Liver (tissue), 3 donors: Measurements from ENCODE around the gene ASPSCR1.

Experiments
- EGR1 ChIP-seq, 2 donors: IDR thresholded peaks; 2 replicates each; pipeline ENCODE4 v1.6.1; 2016 to 2018; ENCODE audit warnings: antibody characterized with exemption in 2 of 2, low read depth in 2 of 2
- RAD21 ChIP-seq, 2 donors: IDR thresholded peaks; 2 replicates each; pipeline ENCODE4 v1.6.1; 2016; ENCODE audit warnings: antibody characterized with exemption in 2 of 2, mild to moderate bottlenecking in 2 of 2
- SP1 ChIP-seq: IDR thresholded peaks from 2 replicates; pipeline ENCODE4 v1.6.1; 2018; ENCODE audit warnings: antibody characterized with exemption, mild to moderate bottlenecking
- TF ChIP-seq, protein P1 (sequence below): fragments of 150-350 bp; IDR thresholded peaks from 2 replicates; pipeline ENCODE4 v1.5.1; 2017; ENCODE audit warnings: improper control_type of control experiment, low read depth, low read length; ENCODE audit not compliant: missing input control
- TF ChIP-seq, protein P2 (sequence below): IDR thresholded peaks from 2 replicates; pipeline ENCODE4 v1.6.1; 2016; ENCODE audit warnings: antibody characterized with exemption
- TF ChIP-seq, protein P3 (sequence below): IDR thresholded peaks from 2 replicates; pipeline ENCODE4 v1.6.1; 2016; ENCODE audit warnings: antibody characterized with exemption, mild to moderate bottlenecking
- donor health status: healthy.
- donor health status: healthy.

DNA sequence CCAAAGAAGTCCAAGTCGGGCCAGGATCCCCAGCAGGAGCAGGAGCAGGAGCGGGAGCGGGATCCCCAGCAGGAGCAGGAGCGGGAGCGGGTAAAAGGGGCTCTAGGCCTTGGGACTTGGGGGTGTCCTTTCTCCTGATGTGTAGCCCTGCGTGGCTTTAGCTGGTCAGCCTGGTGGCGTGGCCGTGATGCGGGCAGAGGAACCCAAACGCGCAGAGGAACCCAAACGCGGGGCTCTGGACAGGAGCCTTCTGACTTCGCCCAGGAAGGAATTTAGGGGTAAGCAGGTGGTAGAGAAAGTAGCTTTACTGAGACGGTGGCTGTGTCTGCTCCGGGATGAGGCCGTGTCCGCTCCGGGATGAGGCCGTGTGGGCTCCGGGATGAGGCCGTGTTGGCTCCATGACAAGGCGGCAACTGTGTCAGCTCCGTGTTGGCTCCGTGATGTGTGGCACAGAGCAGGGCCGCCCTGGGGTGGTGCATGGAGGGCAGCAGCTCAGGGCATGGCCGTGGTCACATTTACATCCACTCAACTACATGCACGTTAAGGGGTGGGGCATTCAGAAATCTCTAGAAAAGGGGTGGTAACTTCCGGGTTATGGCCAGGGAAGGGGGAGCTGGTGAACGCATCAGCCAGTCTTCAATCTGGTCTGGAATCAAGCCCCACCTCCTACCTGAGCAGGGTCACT lies 19.5 kb downstream of the ASPSCR1 start:
- TF ChIP-seq, protein P1, sequence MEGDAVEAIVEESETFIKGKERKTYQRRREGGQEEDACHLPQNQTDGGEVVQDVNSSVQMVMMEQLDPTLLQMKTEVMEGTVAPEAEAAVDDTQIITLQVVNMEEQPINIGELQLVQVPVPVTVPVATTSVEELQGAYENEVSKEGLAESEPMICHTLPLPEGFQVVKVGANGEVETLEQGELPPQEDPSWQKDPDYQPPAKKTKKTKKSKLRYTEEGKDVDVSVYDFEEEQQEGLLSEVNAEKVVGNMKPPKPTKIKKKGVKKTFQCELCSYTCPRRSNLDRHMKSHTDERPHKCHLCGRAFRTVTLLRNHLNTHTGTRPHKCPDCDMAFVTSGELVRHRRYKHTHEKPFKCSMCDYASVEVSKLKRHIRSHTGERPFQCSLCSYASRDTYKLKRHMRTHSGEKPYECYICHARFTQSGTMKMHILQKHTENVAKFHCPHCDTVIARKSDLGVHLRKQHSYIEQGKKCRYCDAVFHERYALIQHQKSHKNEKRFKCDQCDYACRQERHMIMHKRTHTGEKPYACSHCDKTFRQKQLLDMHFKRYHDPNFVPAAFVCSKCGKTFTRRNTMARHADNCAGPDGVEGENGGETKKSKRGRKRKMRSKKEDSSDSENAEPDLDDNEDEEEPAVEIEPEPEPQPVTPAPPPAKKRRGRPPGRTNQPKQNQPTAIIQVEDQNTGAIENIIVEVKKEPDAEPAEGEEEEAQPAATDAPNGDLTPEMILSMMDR, result no peak
- TF ChIP-seq EGR1 (IDR thresholded peaks at IDR 0.05; ENCODE audit: low read depth in 2 of 2) (no peak), RAD21 (IDR thresholded peaks at IDR 0.05) (no peak), SP1 (no peak)
- TF ChIP-seq, protein P2, sequence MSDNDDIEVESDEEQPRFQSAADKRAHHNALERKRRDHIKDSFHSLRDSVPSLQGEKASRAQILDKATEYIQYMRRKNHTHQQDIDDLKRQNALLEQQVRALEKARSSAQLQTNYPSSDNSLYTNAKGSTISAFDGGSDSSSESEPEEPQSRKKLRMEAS, result no peak
- TF ChIP-seq, protein P3, sequence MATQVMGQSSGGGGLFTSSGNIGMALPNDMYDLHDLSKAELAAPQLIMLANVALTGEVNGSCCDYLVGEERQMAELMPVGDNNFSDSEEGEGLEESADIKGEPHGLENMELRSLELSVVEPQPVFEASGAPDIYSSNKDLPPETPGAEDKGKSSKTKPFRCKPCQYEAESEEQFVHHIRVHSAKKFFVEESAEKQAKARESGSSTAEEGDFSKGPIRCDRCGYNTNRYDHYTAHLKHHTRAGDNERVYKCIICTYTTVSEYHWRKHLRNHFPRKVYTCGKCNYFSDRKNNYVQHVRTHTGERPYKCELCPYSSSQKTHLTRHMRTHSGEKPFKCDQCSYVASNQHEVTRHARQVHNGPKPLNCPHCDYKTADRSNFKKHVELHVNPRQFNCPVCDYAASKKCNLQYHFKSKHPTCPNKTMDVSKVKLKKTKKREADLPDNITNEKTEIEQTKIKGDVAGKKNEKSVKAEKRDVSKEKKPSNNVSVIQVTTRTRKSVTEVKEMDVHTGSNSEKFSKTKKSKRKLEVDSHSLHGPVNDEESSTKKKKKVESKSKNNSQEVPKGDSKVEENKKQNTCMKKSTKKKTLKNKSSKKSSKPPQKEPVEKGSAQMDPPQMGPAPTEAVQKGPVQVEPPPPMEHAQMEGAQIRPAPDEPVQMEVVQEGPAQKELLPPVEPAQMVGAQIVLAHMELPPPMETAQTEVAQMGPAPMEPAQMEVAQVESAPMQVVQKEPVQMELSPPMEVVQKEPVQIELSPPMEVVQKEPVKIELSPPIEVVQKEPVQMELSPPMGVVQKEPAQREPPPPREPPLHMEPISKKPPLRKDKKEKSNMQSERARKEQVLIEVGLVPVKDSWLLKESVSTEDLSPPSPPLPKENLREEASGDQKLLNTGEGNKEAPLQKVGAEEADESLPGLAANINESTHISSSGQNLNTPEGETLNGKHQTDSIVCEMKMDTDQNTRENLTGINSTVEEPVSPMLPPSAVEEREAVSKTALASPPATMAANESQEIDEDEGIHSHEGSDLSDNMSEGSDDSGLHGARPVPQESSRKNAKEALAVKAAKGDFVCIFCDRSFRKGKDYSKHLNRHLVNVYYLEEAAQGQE, result no peak
